OCI-LY7 (cell line): ENCODE results near the gene SLC35C1. TPM values are rescaled to one million over a fixed set of nuclear protein-coding genes. Genes with fewer than 3 reads are reported as not detected.

ENCODE experiments used
- BruUV-seq: library from RNA; stranded (reverse); fragments of 400-500 nt; replicated peaks from 2 replicates; lab custom pipeline; 2021; lab: Mats Ljungman, UMichigan
- CTCF ChIA-PET: fragments of 300-600 bp; sonication (Branson Sonifier 250); formaldehyde crosslinking; loops from one replicate; lab custom pipeline; 2022; ENCODE audit warnings: antibody characterized with exemption; ENCODE audit not compliant: unreplicated experiment; lab: Charles Lee
- POLR2A ChIA-PET: fragments of 300-600 bp; sonication (Branson Sonifier 250); formaldehyde crosslinking; loops from one replicate; lab custom pipeline; 2022; ENCODE audit warnings: antibody characterized with exemption; lab: Charles Lee
- DNase-seq: peaks from one replicate; pipeline ENCODE4 v3.0.0-alpha.2; 2015; ENCODE audit warnings: low spot score
- H2AFZ ChIP-seq: fragments of 200-600 bp; sonication (generic), shearing (Covaris generic); 2 replicates; pipeline ENCODE4 v1.6.1; 2014; ENCODE audit warnings: mild to moderate bottlenecking, antibody characterized with exemption, low read length, moderate library complexity
- H3K27ac ChIP-seq: fragments of 200-600 bp; sonication (generic); 2 replicates; pipeline ENCODE4 v1.5.1; 2014; ENCODE audit warnings: mixed run types, low read depth, mild to moderate bottlenecking, moderate library complexity, low read length, inconsistent platforms; ENCODE audit not compliant: poor library complexity, severe bottlenecking
- H3K36me3 ChIP-seq: fragments of 200-600 bp; sonication (generic); 2 replicates; pipeline ENCODE4 v1.6.1; 2014; ENCODE audit warnings: mild to moderate bottlenecking, antibody characterized with exemption, low read length, moderate library complexity, mixed read lengths; ENCODE audit not compliant: insufficient read depth
- H3K4me1 ChIP-seq: fragments of 200-600 bp; sonication (generic); 2 replicates; pipeline ENCODE4 v1.5.1; 2014; ENCODE audit warnings: mild to moderate bottlenecking, low read length; ENCODE audit not compliant: insufficient read depth, poor library complexity, severe bottlenecking
- H3K4me2 ChIP-seq: fragments of 200-600 bp; sonication (generic); 2 replicates; pipeline ENCODE4 v1.6.1; 2014; ENCODE audit warnings: mild to moderate bottlenecking, low read length
- H3K4me3 ChIP-seq: fragments of 200-600 bp; sonication (generic); 2 replicates; pipeline ENCODE4 v1.5.1; 2014; ENCODE audit warnings: mild to moderate bottlenecking, low read depth, low read length; ENCODE audit not compliant: poor library complexity, severe bottlenecking
- H3K79me2 ChIP-seq: fragments of 200-600 bp; sonication (generic); 2 replicates; pipeline ENCODE4 v1.6.1; 2016; ENCODE audit warnings: low read depth, mild to moderate bottlenecking, low read length, moderate library complexity, mixed read lengths; ENCODE audit not compliant: insufficient read depth
- H3K9me2 ChIP-seq: fragments of 200-600 bp; sonication (generic); 2 replicates; pipeline ENCODE4 v1.6.1; 2016; ENCODE audit warnings: mild to moderate bottlenecking, low read length, mixed read lengths; ENCODE audit not compliant: insufficient read depth
- H3K9me3 ChIP-seq: fragments of 200-600 bp; sonication (generic); 2 replicates; pipeline ENCODE4 v1.6.1; 2014; ENCODE audit warnings: mild to moderate bottlenecking, mixed run types, low read length, mixed read lengths
- H4K20me1 ChIP-seq: fragments of 200-600 bp; sonication (generic); 2 replicates; pipeline ENCODE4 v1.6.1; 2014; ENCODE audit warnings: mild to moderate bottlenecking, antibody characterized with exemption, low read length, moderate library complexity, mixed read lengths; ENCODE audit not compliant: insufficient read depth
- CTCF ChIP-seq: fragments of 200-600 bp; sonication (generic); conservative IDR thresholded peaks from 2 replicates; pipeline ENCODE4 v1.5.1; 2014; ENCODE audit warnings: mild to moderate bottlenecking, antibody characterized with exemption, low read length, moderate library complexity, mixed read lengths
- EZH2phosphoT487 ChIP-seq: fragments of 200-600 bp; sonication (generic); IDR thresholded peaks from 2 replicates; pipeline ENCODE4 v1.6.1; 2018; ENCODE audit warnings: low read depth, borderline replicate concordance, mild to moderate bottlenecking, mixed run types, antibody characterized with exemption, low read length, moderate library complexity, mixed read lengths
- intact Hi-C: fragments of 100-400 bp; cut with micrococcal nuclease; formaldehyde crosslinking; loops from one replicate; pipeline ENCODE4 v1.10.0; 2022; ENCODE audit not compliant: unreplicated experiment
- total RNA-seq, 2 experiments: library from RNA; depleted of rRNA in 1 of 2; stranded (reverse); fragments of >200 nt in 1 of 2; shearing (Covaris generic) in 1 of 2; gene quantifications; 2 replicates each; pipeline ENCODE4 v1.2.3, GENCODE V29; 2014 to 2022

Gene SLC35C1
- total RNA-seq, 2 experiments from 2014 or later, result 3.3 to 9.2 TPM

GRCh38 chr11:45791524-45791923 is 13.4 kb upstream of the SLC35C1 start:
- Histone ChIP-seq H3K4me3 (no peak overlapping the region), H3K79me2 (no peaks in the 10 kb centered on the region), H3K9me2 (no peaks in the 10 kb centered on the region), H3K4me2 (no peak overlapping the region), H3K4me1 (no peaks in the 10 kb centered on the region), H3K9me3 (no peaks in the 10 kb centered on the region), H2AFZ (no peak overlapping the region), H3K36me3 (no peaks in the 10 kb centered on the region), H3K27ac (no peak overlapping the region), H4K20me1 (no peaks in the 10 kb centered on the region)
- ChIA-PET CTCF (no interaction called here), POLR2A (interaction anchor here (0.6 kb wide), 1 partner anchor 293 kb away, joined by 3 read pairs; no protein-coding TSS in a partner anchor)
- BruUV-seq, result no TSS peak
- intact Hi-C loops, result no loop called here
- TF ChIP-seq EZH2phosphoT487, result no peak
- no peak for TF ChIP-seq CTCF
- DNase-seq, result no peak

DNA sequence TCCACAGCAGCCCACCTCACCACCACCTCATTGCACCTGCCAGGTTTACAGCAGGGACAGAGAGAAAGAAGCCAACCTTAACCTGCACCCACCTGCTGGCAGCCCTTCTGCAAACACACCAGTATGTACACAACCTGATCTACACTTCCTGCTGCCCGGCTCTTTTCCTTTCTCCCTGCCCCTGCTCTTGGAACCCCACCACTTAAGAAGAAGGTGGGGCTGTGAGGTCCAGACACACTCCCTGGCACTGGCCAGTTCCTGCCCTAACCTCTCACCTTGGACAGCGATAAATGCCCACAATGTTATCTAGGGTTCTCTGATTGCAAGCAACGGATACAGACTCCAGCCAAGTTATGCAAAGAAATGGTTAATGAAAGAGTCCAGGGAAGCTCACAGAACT is 10.8 kb upstream of the SLC35C1 start:
- no peak for DNase-seq
- no TSS peak for BruUV-seq
- no peak for TF ChIP-seq EZH2phosphoT487
- TF ChIP-seq CTCF, result no peak
- H3K9me3 ChIP-seq, result no peaks in the 10 kb centered on the region
- no peaks in the 10 kb centered on the region for H3K4me1 ChIP-seq
- no peak overlapping the region for H3K27ac ChIP-seq
- H3K4me2 ChIP-seq, result no peak overlapping the region
- intact Hi-C loops, result no loop called here
- H3K9me2 ChIP-seq, result no peaks in the 10 kb centered on the region
- ChIA-PET POLR2A (interaction anchor here (0.6 kb wide), 1 partner anchor 306 kb away, joined by 3 read pairs; no protein-coding TSS in a partner anchor), CTCF (no interaction called here)
- H4K20me1 ChIP-seq, result no peaks in the 10 kb centered on the region
- no peaks in the 10 kb centered on the region for H3K79me2 ChIP-seq
- no peak overlapping the region for H3K4me3 ChIP-seq
- no peak overlapping the region for H2AFZ ChIP-seq
- no peaks in the 10 kb centered on the region for H3K36me3 ChIP-seq

GRCh38 chr11:45795379-45795778 is 9.6 kb upstream of the SLC35C1 start:
- intact Hi-C loops, result no loop called here
- no peaks in the 10 kb centered on the region for H3K36me3 ChIP-seq
- ChIA-PET CTCF (no interaction called here), POLR2A (interaction anchor here (0.9 kb wide), 1 partner anchor 9 kb away, joined by 3 read pairs; the partner anchor contains the start of gene SLC35C1)
- no peak for DNase-seq
- H3K4me1 ChIP-seq, result no peaks in the 10 kb centered on the region
- TF ChIP-seq CTCF (no peak), EZH2phosphoT487 (no peak)
- H3K79me2 ChIP-seq, result no peaks in the 10 kb centered on the region
- no peak overlapping the region for H3K4me3 ChIP-seq
- no peaks in the 10 kb centered on the region for H3K9me3 ChIP-seq
- H3K4me2 ChIP-seq, result no peak overlapping the region
- no peaks in the 10 kb centered on the region for H4K20me1 ChIP-seq
- H2AFZ ChIP-seq, result no peak overlapping the region
- no peaks in the 10 kb centered on the region for H3K9me2 ChIP-seq
- H3K27ac ChIP-seq, result no peak overlapping the region
- BruUV-seq, result no TSS peak
